IgD-negative memory B cell (primary cell): ENCODE measurements around the gene FNDC3B. TPM values are rescaled to one million over a fixed set of nuclear protein-coding genes. Genes with fewer than 3 reads are reported as not detected.
"Not testable (repeated sequence)": the region's sequence is repeated elsewhere in the genome, so short reads cannot be mapped to it uniquely, and the experiment has no call there.

Experiments used
- H3K27ac Mint-ChIP-seq, 3 donors: one replicate each; pipeline ENCODE4 v1.8.0; 2020 to 2022; ENCODE audit warnings: mild to moderate bottlenecking in 3 of 3, mixed read lengths in 3 of 3, moderate library complexity in 1 of 3
- H3K27me3 Mint-ChIP-seq: one replicate; pipeline ENCODE4 v1.8.0; 2021; ENCODE audit warnings: mixed read lengths
- H3K36me3 Mint-ChIP-seq: one replicate; pipeline ENCODE4 v1.8.0; 2020; ENCODE audit warnings: mild to moderate bottlenecking, mixed read lengths
- H3K4me1 Mint-ChIP-seq, 3 donors: one replicate each; pipeline ENCODE4 v1.8.0; 2020 to 2022; ENCODE audit warnings: mixed read lengths in 3 of 3, mild to moderate bottlenecking in 1 of 3
- H3K4me3 Mint-ChIP-seq, 4 donors: one replicate each; pipeline ENCODE4 v1.8.0; 2020 to 2022; ENCODE audit warnings: mild to moderate bottlenecking in 4 of 4, mixed read lengths in 4 of 4, moderate library complexity in 3 of 4
- H3K9me3 Mint-ChIP-seq, 3 donors: one replicate each; pipeline ENCODE4 v1.8.0; 2020 to 2021; ENCODE audit warnings: mixed read lengths in 3 of 3, mild to moderate bottlenecking in 1 of 3
- polyA plus RNA-seq: library from polyadenylated mRNA; unstranded; fragments of 300-500 nt; fragmentation: Illumina TruSeq; gene quantifications from one replicate; pipeline ENCODE4 v1.2.3, GENCODE V29; 2021

The FNDC3B gene
- polyA plus RNA-seq, 1 donor from 2014 or later: 3.5 TPM

DNA sequence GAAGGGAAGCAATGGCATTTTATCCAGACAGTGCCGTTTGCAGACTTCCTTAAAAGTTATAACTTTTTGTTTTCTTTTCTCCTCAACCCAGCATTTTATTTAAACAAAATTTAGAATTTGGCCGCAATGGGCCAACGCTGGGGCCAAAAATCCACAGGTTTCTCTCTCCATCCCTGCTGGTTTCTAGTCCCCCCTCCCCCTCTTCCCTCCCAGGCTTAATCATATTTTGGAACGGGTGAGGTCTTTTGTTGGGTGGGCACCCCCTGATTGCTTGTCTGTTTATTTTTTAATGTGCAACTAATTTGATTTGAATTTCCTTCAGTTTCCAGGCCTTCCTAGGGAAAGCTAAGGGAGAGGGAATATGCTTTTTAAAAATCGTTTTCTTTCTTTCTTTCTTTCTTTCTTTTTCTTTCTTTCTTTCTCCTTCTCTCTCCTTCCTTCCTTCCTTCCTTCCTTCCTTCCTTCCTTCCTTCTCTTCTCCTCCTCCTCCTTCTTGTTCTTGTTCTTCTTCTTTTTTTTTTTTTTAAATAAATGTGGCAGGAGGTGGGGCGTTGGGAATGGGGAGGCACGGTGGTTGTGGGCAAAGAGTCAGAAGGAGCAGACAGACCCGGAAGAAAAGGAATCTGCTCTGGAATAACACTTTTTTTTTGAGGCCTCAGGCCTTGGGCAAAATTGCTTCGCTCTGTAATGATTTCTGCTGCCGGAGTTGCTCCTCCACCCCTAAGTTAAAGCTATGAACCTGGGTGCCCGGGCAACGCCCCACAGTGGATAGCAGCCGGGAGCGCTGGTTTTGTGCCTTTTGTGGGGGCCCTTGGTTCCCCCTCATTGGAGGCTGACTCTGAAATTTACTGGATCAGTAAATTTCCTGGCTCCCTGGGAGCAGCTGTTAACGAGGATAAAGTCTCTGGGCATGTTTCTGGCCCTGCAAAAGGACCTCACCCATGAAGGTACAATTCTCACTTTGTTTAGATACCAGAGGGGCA is 1.9 kb downstream of the FNDC3B start:
- peak overlapping the region; percentile 79 to 91 (median 88) for H3K4me3 Mint-ChIP-seq
- H3K27ac Mint-ChIP-seq: peak overlapping the region in 1 of 3 donors; percentile 14
- peaks cover 4% of the 10 kb centered on the region for H3K36me3 Mint-ChIP-seq
- H3K9me3 Mint-ChIP-seq: no peaks in the 10 kb centered on the region
- H3K27me3 Mint-ChIP-seq: peaks cover 6% of the 10 kb centered on the region
- peaks cover 2 to 6% (median 2%) of the 10 kb centered on the region in 3 donors for H3K4me1 Mint-ChIP-seq

DNA sequence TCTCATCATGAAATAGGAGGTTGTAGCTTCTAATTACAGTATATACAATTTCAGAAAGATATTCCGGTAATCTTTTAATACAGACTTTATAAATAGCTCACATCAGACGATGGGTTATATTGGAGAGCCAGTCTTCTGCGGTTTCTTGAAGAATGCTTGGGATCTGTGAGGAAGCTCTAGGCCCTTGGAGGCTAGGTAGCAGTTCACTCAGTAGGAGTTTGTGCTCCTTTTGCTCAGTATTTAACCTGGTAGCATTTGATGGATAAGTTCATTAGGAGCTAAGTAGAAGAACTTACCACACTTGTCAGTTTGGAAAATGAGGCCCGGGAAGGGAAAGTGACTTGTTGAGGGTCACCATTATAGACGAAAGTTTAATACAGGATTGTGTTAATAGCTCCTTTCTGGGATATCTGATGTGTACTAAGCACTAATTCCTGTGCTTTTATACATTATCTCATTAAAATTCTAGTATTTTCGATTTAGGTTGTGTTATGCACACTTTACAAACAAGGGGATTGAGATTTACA is 2.8 kb downstream of the FNDC3B start:
- Mint-ChIP-seq H3K9me3 (no peaks in the 10 kb centered on the region), H3K4me1 (peaks cover 2 to 6% (median 2%) of the 10 kb centered on the region in 3 donors), H3K4me3 (peak overlapping the region in 2 of 4 donors; percentile 79 to 90), H3K36me3 (peaks cover 4% of the 10 kb centered on the region), H3K27me3 (peaks cover 5% of the 10 kb centered on the region), H3K27ac (peak overlapping the region in 2 of 3 donors; percentile 14 to 59)

DNA sequence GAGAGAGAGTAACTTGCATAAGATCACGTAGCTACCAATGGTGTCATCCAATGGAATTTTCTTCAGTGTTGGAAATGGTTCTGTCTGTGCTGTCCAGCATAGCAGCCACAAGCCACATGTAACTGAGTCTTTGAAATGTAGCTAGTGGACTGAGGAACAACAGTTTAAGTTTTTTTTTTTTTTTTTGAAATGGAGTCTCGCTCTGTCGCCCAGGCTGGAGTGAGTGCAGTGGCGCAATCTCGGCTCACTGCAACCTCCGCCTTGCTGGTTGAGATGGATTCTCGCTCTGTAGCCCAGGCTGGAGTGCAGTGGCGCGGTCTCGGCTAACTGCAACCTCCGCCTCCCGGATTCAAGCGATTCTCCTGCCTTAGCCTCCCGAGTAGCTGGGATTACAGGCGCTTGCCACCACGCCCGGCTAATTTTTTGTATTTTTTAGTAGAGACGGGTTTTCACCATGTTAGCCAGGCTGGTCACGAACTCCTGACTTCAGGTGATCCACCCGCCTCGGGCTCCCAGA is 3.3 kb downstream of the FNDC3B start:
- not testable (repeated sequence) for H3K27me3 Mint-ChIP-seq, H3K9me3 Mint-ChIP-seq, H3K4me1 Mint-ChIP-seq, H3K36me3 Mint-ChIP-seq
- Mint-ChIP-seq H3K4me3 (peak overlapping the region in 2 of 4 donors; percentile 79 to 90), H3K27ac (peak overlapping the region in 1 of 3 donors; percentile 59)

DNA sequence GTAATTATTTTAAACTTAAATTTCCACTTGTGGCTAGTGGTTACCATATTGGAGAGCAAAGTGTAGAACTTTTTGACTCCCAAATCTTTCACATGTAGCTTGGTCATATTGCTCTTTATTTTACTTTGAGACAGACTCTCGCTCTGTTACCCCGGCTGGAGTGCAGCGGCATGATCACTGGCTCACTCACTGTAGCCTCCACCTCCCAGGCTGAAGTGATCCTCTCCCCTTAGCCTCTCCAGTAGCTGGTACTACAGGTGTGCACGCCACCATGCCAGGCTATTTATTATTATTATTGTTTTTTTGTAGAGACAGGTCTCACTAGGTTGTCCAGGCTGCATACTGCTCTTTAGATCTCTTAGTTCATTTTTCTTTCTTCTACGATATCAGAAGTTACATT is 3.9 kb downstream of the FNDC3B start:
- Mint-ChIP-seq H3K27me3 (peaks cover 1% of the 10 kb centered on the region), H3K9me3 (no peaks in the 10 kb centered on the region), H3K27ac (no peak overlapping the region), H3K36me3 (peaks cover 1% of the 10 kb centered on the region), H3K4me1 (peaks cover 2 to 6% (median 2%) of the 10 kb centered on the region in 3 donors), H3K4me3 (peak overlapping the region in 2 of 4 donors; percentile 30 to 72)

DNA sequence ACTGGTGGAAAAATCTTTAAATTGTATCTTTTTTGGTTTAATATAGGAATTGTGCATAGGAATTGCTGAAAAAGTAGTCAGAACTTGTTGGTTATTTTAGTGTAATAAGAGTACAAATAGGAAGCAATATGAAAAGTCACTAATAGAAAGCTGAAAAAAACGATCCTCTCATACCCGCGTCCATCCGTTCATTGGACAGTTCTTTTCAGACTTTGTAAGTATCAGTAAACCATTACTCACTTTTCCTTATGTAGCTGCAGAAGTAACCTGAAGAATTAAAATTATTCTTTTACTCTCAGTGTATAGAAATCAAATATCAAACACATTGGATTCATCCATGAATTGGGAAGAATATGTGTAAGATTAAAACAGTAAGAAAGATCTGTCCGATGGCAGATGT is 4.4 kb downstream of the FNDC3B start:
- Mint-ChIP-seq H3K36me3 (peaks cover 1% of the 10 kb centered on the region), H3K27me3 (peaks cover 1% of the 10 kb centered on the region), H3K27ac (no peak overlapping the region), H3K9me3 (peaks cover 0 to 3% (median 0%) of the 10 kb centered on the region in 3 donors), H3K4me3 (peak overlapping the region in 1 of 4 donors; percentile 72), H3K4me1 (peaks cover 2 to 6% (median 2%) of the 10 kb centered on the region in 3 donors)

DNA sequence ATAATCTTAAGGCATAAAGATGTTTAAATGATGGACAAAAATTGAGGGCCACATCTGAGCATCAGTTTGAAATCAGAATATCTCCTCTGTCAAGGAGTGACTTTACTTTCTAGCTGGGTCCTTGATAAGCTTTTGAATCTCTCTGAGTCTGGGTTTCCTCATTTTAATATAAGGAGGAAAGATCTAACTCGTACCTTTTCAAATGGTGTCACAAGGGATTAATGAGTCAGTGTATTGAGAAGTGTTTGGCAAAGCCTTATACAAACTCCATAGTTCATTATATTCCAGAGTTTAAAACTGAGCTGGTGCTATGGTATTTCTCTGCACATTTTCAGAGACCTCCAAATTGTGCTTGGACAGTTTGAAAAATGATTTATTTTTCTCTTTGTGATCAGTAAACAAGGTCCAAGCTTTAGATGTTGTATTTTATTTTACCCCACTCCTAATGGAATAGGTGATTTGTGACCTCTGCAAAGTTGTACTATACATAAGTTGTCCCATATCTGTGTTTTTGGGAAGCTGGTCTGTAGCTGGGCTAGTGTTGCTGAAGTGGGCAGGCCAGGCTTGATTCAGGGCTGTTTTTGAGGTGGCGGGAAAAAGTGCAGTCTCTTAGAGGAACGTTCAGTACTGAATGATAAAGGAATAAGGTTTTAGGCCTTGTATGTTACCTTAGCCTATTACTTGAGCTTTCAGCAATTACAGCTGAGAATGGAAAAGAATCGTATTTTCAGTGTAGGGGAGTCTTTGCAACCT is 5.6 kb downstream of the FNDC3B start:
- Mint-ChIP-seq H3K4me1 (peaks cover 0 to 2% (median 0%) of the 10 kb centered on the region in 3 donors), H3K36me3 (no peaks in the 10 kb centered on the region), H3K27ac (no peak overlapping the region), H3K27me3 (peaks cover 1% of the 10 kb centered on the region), H3K9me3 (peaks cover 0 to 3% (median 0%) of the 10 kb centered on the region in 3 donors), H3K4me3 (peak overlapping the region in 1 of 4 donors; percentile 62)

DNA sequence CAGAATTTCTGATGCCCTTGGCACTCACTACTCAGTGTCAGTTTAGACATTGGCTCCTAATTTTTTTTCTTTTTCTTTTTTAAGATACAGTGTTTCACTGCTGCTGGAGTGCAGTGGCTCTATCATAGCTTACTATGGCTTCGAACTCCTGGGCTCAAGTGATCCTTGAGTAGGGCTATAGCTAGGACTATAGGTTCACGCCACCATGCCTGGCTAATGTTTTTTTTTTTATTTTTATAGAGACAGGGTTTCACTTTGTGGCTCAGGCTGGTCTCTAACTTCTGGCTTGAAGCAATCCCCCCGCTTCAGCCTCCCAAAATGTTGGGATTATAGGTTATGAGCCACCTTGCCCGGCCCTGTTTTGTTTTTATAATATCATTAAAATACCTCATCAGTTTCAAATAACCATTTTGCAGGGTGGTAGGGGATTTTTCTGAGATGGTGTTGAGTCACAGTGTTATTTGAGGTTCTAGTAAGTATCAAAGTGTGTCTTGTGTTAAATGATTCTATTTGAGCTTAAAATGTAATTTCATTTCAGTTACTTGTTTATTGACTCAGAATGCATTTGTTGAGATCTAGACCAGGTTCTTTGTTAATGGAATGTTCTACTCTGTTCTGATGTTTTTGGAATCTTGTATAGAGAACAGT is 7.0 kb downstream of the FNDC3B start:
- Mint-ChIP-seq H3K9me3 (peaks cover 0 to 3% (median 0%) of the 10 kb centered on the region in 3 donors), H3K27me3 (no peaks in the 10 kb centered on the region), H3K36me3 (peaks cover 2% of the 10 kb centered on the region), H3K4me3 (no peak overlapping the region), H3K4me1 (no peaks in the 10 kb centered on the region), H3K27ac (no peak overlapping the region)

DNA sequence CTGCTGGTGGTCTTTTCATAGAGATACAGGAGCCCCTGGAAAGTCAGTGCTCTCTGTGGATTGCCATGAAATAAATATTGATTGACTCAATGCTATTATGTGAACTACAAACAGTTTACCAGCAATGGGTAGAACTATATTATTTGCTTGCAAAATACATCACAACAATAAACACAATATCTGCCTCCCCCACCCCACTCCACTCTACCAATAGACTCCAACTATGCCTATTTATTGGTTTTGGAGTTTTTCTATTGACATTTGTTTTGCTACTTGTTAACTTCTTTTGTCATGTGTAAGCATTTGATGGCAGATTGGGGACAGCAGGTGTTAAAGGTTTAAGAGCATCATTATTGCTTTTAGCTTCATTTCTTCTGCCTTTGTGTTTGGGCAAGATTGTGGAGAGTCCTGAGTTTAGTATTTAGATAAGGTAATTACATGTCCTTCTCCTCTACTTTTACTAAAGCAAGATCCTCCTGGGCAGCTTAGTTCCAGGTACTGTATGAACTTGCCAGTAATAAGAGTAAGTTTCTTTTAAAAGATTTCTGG is 8.3 kb downstream of the FNDC3B start:
- no peaks in the 10 kb centered on the region for H3K27me3 Mint-ChIP-seq

DNA sequence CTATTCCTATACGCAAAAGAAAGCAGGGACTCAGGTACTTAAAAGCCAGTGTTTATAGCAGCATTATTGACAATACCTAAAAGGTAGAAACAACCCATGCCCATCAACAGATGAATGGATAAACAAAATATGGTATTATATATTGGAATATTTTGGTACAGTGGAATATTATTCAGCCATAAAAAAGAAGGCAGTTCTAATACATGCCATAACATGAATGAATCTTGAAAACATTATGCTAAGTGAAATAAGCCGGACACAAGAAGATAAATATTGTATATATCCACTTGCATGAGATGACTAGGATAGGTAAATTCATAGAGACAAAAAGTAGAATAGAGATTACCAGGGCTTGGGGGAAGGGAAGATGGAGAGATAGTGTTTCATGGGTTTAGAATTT is 9.2 kb downstream of the FNDC3B start:
- Mint-ChIP-seq H3K4me3 (no peak overlapping the region), H3K4me1 (no peaks in the 10 kb centered on the region), H3K27ac (no peak overlapping the region), H3K36me3 (peaks cover 5% of the 10 kb centered on the region), H3K27me3 (no peaks in the 10 kb centered on the region), H3K9me3 (peaks cover 0 to 3% (median 0%) of the 10 kb centered on the region in 3 donors)

More for the DNA sequence above, 8.3 kb downstream of the FNDC3B start:
- H3K27ac Mint-ChIP-seq: no peak overlapping the region
- no peaks in the 10 kb centered on the region for H3K4me1 Mint-ChIP-seq
- H3K9me3 Mint-ChIP-seq: peaks cover 0 to 3% (median 0%) of the 10 kb centered on the region in 3 donors
- H3K4me3 Mint-ChIP-seq: no peak overlapping the region
- H3K36me3 Mint-ChIP-seq: peaks cover 5% of the 10 kb centered on the region

DNA sequence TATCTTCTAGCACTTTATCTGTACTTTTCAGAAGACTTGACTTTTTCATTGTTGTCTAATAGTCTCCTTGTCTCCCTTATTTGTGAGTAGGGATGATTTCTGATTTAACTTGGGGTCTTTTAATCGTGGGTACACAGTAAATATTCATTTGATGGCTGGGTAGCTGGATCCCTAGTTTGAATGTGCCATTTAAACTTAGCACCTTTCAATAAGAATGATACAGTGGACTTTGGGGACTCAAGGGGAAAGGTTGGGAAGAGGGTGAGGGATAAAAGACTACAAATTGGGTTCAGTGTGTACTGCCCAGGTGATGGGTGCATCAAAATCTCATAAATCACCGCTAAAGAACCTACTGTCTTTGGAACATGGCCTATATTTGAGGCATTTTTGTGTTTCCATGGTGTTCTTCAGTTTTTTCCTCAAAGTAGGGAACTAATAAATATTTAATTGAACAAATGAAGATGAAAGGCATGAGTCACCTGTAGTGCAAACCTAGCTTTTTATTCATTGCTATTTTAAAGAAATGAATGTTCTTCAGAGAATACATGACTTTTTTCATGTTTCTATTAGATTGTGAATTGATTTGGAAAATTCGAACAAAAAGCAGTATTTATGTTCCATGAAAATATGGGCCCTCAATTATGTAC is 12.1 kb downstream of the FNDC3B start:
- H3K4me1 Mint-ChIP-seq: peaks cover 6 to 10% (median 7%) of the 10 kb centered on the region in 3 donors

DNA sequence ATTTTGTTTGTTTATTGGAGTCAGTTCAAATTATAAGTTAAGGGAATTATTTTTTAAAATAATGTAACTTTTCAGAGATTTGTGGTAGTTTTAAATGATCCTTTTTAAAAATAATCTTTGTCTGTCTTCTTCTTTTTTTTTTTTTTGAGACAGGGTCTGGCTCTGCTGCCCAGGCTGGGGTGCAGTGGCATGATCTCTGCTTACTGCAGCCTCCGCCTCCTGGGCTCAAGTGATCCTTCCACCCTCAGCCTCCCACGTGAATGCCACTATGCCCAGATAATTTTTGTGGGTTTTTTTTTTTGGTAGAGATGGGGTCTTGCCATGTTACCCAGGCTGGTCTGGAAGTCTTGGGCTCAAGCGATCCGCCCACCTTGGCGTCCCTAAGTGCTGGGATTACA is 12.6 kb downstream of the FNDC3B start:
- Mint-ChIP-seq H3K27me3 (no peaks in the 10 kb centered on the region), H3K4me3 (no peak overlapping the region), H3K36me3 (peaks cover 5% of the 10 kb centered on the region), H3K9me3 (peaks cover 0 to 3% (median 0%) of the 10 kb centered on the region in 3 donors), H3K4me1 (peaks cover 6 to 15% (median 8%) of the 10 kb centered on the region in 3 donors), H3K27ac (no peak overlapping the region)

More for the DNA sequence above, 12.1 kb downstream of the FNDC3B start:
- peaks cover 0 to 3% (median 0%) of the 10 kb centered on the region in 3 donors for H3K9me3 Mint-ChIP-seq
- H3K27ac Mint-ChIP-seq: no peak overlapping the region
- no peak overlapping the region for H3K4me3 Mint-ChIP-seq
- H3K36me3 Mint-ChIP-seq: peaks cover 5% of the 10 kb centered on the region
- no peaks in the 10 kb centered on the region for H3K27me3 Mint-ChIP-seq

DNA sequence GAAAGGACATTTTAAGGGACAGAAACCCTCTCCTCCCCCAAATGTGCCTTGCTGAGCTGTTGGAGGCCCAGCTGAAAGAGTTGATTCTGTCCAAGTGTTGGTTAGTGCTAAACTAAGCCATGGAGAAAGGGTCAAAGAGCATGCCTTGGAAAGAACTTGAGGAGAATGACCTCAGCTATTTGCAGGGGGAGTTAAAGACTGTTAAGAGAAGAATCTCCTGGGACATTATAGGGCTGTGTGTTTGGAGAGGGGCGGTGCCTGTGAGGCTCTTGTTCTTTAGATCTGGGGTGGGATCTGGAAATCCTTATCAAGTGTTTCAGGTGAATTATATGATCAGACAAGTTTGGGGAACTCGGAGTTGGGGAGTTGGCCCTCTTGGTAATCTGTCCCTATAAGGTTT is 13.0 kb downstream of the FNDC3B start:
- H3K27ac Mint-ChIP-seq: no peak overlapping the region
- peaks cover 0 to 3% (median 0%) of the 10 kb centered on the region in 3 donors for H3K9me3 Mint-ChIP-seq
- H3K27me3 Mint-ChIP-seq: no peaks in the 10 kb centered on the region
- H3K36me3 Mint-ChIP-seq: peaks cover 8% of the 10 kb centered on the region
- H3K4me3 Mint-ChIP-seq: no peak overlapping the region
- H3K4me1 Mint-ChIP-seq: peaks cover 9 to 19% (median 10%) of the 10 kb centered on the region in 3 donors

DNA sequence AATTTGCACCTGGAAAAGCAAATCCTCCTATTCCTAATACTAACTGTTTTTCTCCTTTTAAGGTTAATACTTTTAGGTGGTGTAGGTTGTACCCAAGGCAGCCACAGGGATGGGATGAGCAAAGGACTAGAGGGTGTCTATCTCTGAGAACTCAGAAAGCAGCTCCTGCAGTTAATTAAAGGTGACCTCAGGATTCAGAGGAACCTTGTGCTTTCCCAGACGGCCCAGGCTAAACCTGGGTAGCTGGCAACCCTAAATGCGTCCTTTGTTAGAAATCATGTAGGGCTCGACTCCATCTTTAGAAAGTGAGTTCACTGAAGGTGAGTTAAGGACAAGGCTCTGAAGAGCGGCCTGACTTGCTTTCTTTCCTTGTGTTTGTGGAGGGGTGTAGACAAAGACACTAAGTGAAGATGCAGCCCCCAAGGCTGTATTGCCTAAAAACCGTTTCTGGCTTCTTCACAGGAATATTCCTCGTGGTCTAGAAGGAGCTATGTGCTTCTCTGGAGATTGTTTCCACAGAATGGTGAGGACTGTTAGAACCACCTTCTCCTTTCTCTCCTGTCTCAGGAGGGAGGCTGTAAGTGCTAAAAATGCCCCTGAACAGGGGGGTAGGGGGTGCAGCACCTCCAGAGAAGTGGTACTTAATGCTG is 14.9 kb downstream of the FNDC3B start:
- Mint-ChIP-seq H3K4me3 (peak overlapping the region in 1 of 4 donors; percentile 33), H3K27ac (no peak overlapping the region), H3K36me3 (peaks cover 8% of the 10 kb centered on the region), H3K4me1 (peaks cover 9 to 20% (median 10%) of the 10 kb centered on the region in 3 donors), H3K27me3 (no peaks in the 10 kb centered on the region), H3K9me3 (no peaks in the 10 kb centered on the region)
